K562 (cell line): ENCODE results near the gene DNAJC13. TPM values are rescaled to one million over a fixed set of nuclear protein-coding genes. Genes with fewer than 3 reads are reported as not detected.

Experiments used
- ATAC-seq: fragments of 200-7000 bp; cut with Tn5 transposase; 3 replicates; pipeline ENCODE4 v1.9.1; 2020; ENCODE audit warnings: moderate library complexity
- BruUV-seq: library from RNA; stranded (reverse); fragments of 400-500 nt; replicated peaks from 2 replicates; lab custom pipeline; 2021; lab: Mats Ljungman, UMichigan
- CTCF ChIA-PET: fragments of 300-600 bp; formaldehyde crosslinking; extraction: SDS; loops from one replicate; lab custom pipeline; 2021; ENCODE audit warnings: low intra/inter-chr PET ratio; lab: Yijun Ruan, JAX
- POLR2A ChIA-PET: fragments of 300-600, 350-650 bp; sonication (Branson Sonifier 250); formaldehyde crosslinking; extraction: SDS; loops from one replicate; lab custom pipeline; 2021; ENCODE audit warnings: antibody characterized with exemption, inconsistent platforms; lab: Yijun Ruan, JAX
- DNase-seq, 4 experiments: peaks; one replicate each; pipeline versions ENCODE4 v3.0.0 to v3.0.0-alpha.2; 2011 to 2018; ENCODE audit warnings: low spot score in 3 of 4, mixed read lengths in 3 of 4; ENCODE audit errors: extremely low read depth in 1 of 4
- FAIRE-seq: peaks from 2 replicates; lab custom pipeline; 2011; peaks lifted over from hg19 to GRCh38; lab: Jason Lieb, UNC
- H2AFZ ChIP-seq: 2 replicates; pipeline ENCODE4 v1.6.0; 2011; ENCODE audit warnings: low read depth, low read length, control low read depth, inconsistent platforms
- H3K27ac ChIP-seq: fragments of 200-600 bp; 3 replicates; pipeline ENCODE4 v1.8.0; 2011; ENCODE audit warnings: low read depth, mild to moderate bottlenecking, control low read depth, inconsistent platforms, low read length, moderate library complexity, mixed read lengths; ENCODE audit errors: extremely low read depth
- H3K27me3 ChIP-seq, 2 experiments: fragments of 300-600 bp in 1 of 2; 2 replicates in 1 of 2; 3 replicates in 1 of 2; pipeline versions ENCODE4 v1.6.0 to v1.8.0; 2011; ENCODE audit warnings: inconsistent platforms in 2 of 2, low read length in 2 of 2, mild to moderate bottlenecking in 1 of 2, mixed read lengths in 1 of 2, moderate library complexity in 1 of 2; ENCODE audit not compliant: control insufficient read depth in 2 of 2, insufficient read depth in 2 of 2
- H3K36me3 ChIP-seq: fragments of 300-600 bp; 3 replicates; pipeline ENCODE4 v1.8.0; 2011; ENCODE audit warnings: mild to moderate bottlenecking, low read length, inconsistent platforms; ENCODE audit not compliant: control insufficient read depth, insufficient read depth
- H3K4me1 ChIP-seq, 2 experiments: fragments of 200-600 bp in 1 of 2; replicated peaks in 1 of 2; 2 replicates in 1 of 2; 3 replicates in 1 of 2; pipeline versions ENCODE4 v1.5.1 to v1.8.0; 2011; ENCODE audit warnings: inconsistent platforms in 2 of 2, low read length in 2 of 2, mild to moderate bottlenecking in 1 of 2, mixed read lengths in 1 of 2, moderate library complexity in 1 of 2; ENCODE audit not compliant: control insufficient read depth in 2 of 2, insufficient read depth in 2 of 2
- H3K4me2 ChIP-seq: 2 replicates; pipeline ENCODE4 v1.6.1; 2011; ENCODE audit warnings: low read length, control low read depth, inconsistent platforms, mixed read lengths; ENCODE audit not compliant: insufficient read depth
- H3K4me3 ChIP-seq: fragments of 200-600 bp; sonication (generic), shearing (Covaris generic); 2 replicates; pipeline ENCODE4 v1.5.1; 2016; ENCODE audit warnings: control low read depth, inconsistent platforms
- H3K79me2 ChIP-seq: fragments of 200-600 bp; 3 replicates; pipeline ENCODE4 v1.8.0; 2011; ENCODE audit warnings: low read length, inconsistent platforms; ENCODE audit not compliant: control insufficient read depth, insufficient read depth
- H3K9ac ChIP-seq, 2 experiments: 2 replicates each; pipeline versions ENCODE4 v1.6.0 to v1.6.1; 2011; ENCODE audit warnings: low read depth in 2 of 2, low read length in 2 of 2, control low read depth in 1 of 2, inconsistent platforms in 1 of 2, mild to moderate bottlenecking in 1 of 2, mixed read lengths in 1 of 2; ENCODE audit not compliant: insufficient read depth in 1 of 2
- H3K9me1 ChIP-seq: one replicate; pipeline ENCODE4 v1.6.0; 2011; ENCODE audit warnings: inconsistent platforms, mild to moderate bottlenecking, low read length, moderate library complexity; ENCODE audit not compliant: control insufficient read depth, insufficient read depth
- H3K9me3 ChIP-seq: replicated peaks from 2 replicates; pipeline ENCODE4 v1.5.1; 2011; ENCODE audit warnings: low read depth, low read length, inconsistent platforms; ENCODE audit not compliant: control insufficient read depth, insufficient read depth
- H4K20me1 ChIP-seq: replicated peaks from 2 replicates; pipeline ENCODE4 v1.6.1; 2011; ENCODE audit warnings: low read length, inconsistent platforms, mixed read lengths; ENCODE audit not compliant: control insufficient read depth, insufficient read depth
- CREBBP ChIP-seq: IDR thresholded peaks from one replicate; pipeline ENCODE4 v1.6.1; 2012; ENCODE audit warnings: low read depth, mild to moderate bottlenecking, control low read depth, inconsistent platforms, low read length
- HDAC6 ChIP-seq: IDR thresholded peaks from 2 replicates; pipeline ENCODE4 v1.6.1; 2012; ENCODE audit warnings: low read depth, mild to moderate bottlenecking, control low read depth, inconsistent platforms, low read length, moderate library complexity
- NR2C1 ChIP-seq, 2 experiments: fragments of 450-650 bp; IDR thresholded peaks; 2 replicates each; pipeline ENCODE4 v1.6.1; 2017; ENCODE audit warnings: mild to moderate bottlenecking in 2 of 2, antibody characterized with exemption in 1 of 2, inconsistent platforms in 1 of 2, missing compliant biosample characterization in 1 of 2, missing genetic modification characterization in 1 of 2
- NR2C2 ChIP-seq, 2 experiments: fragments of 200-800 bp in 1 of 2; sonication (Bioruptor generic) in 1 of 2; sonication (generic) in 1 of 2; formaldehyde crosslinking in 1 of 2; IDR thresholded peaks; 2 replicates each; pipeline versions ENCODE4 v1.6.1 to v1.8.0; 2016 to 2022; ENCODE audit warnings: mild to moderate bottlenecking in 1 of 2, missing compliant biosample characterization in 1 of 2, missing genetic modification characterization in 1 of 2, missing genetic modification reagents in 1 of 2
- RNF2 ChIP-seq: sonication (generic); IDR thresholded peaks from 2 replicates; pipeline ENCODE4 v1.6.1; 2016
- WGBS: fragments of 100-300 bp; shearing (Covaris generic); methylation state at CpG from one replicate; pipeline ENCODE4 v1.1.6; 2016; ENCODE audit warnings: low coverage, mixed read lengths; ENCODE audit not compliant: insufficient coverage; ENCODE audit errors: missing lambda C conversion rate; 5-methylcytosine and 5-hydroxymethylcytosine counted together
- in situ Hi-C: fragments of 300-500 bp; cut with MboI; formaldehyde crosslinking; loops from 4 replicates; pipeline ENCODE4 v1.15.0; 2018; ENCODE audit warnings: inconsistent platforms, mixed read lengths
- intact Hi-C: fragments of 100-400 bp; cut with micrococcal nuclease; formaldehyde crosslinking; loops from 2 replicates; pipeline ENCODE4 v1.14.2; 2022
- polyA plus RNA-seq, 8 experiments: library from polyadenylated mRNA; depleted of rRNA in 4 of 8; stranded (reverse) in 5 of 8; unstranded in 3 of 8; fragments of >200 nt; fragmentation: Nextera tagmentation in 2 of 8; fragmentation: Illumina TruSeq in 1 of 8; extraction: Ambion mirVana in 2 of 8; extraction: Trizol in 1 of 8; gene quantifications; 2 replicates each; pipeline versions ENCODE4 v1.2.1 to v1.2.3, GENCODE V29; 2011 to 2014; ENCODE audit warnings: inconsistent platforms in 1 of 8, missing spikeins in 1 of 8
- total RNA-seq, 7 experiments: library from RNA; depleted of rRNA in 6 of 7; stranded (reverse); fragments of >200 nt in 6 of 7; fragmentation: Illumina TruSeq in 2 of 7; extraction: Trizol in 2 of 7; gene quantifications; 2 replicates each; pipeline versions ENCODE4 v1.2.1 to v1.2.3, GENCODE V29; 2011 to 2021; ENCODE audit warnings: low replicate concordance in 1 of 7
- TF ChIP-seq, protein P1 (sequence below): fragments of 250-450 bp; sonication (Bioruptor Pico); IDR thresholded peaks from 2 replicates; pipeline ENCODE4 v1.5.0; 2022; ENCODE audit warnings: mild to moderate bottlenecking

DNAJC13 gene
- total and polyA plus RNA-seq, 9 of the 15 experiments (the other 6 are each of a cell fraction or from before 2014, with no cell fraction given), result 2.9 to 17.1 (median 10.2) TPM

- CTCF ChIA-PET, result no interaction called here
These were observed 70.8 kb downstream of the DNAJC13 start for GRCh38 chr3:132488151-132488550.

More at GRCh38 chr3:132488151-132488550, 70.8 kb downstream of the DNAJC13 start:
- ATAC-seq (no peak), FAIRE-seq (no peak)
- no peak overlapping the region for H3K27ac ChIP-seq
- POLR2A ChIA-PET, result interaction anchor here (1.1 to 1.4 kb wide), 2 partner anchors 12 to 21 kb away, joined by 4 read pairs; no protein-coding TSS in a partner anchor
- H3K27me3 ChIP-seq, result no peaks in the 10 kb centered on the region
- intact Hi-C loops, result no loop called here
- BruUV-seq, result no TSS peak
- TF ChIP-seq, protein P1, sequence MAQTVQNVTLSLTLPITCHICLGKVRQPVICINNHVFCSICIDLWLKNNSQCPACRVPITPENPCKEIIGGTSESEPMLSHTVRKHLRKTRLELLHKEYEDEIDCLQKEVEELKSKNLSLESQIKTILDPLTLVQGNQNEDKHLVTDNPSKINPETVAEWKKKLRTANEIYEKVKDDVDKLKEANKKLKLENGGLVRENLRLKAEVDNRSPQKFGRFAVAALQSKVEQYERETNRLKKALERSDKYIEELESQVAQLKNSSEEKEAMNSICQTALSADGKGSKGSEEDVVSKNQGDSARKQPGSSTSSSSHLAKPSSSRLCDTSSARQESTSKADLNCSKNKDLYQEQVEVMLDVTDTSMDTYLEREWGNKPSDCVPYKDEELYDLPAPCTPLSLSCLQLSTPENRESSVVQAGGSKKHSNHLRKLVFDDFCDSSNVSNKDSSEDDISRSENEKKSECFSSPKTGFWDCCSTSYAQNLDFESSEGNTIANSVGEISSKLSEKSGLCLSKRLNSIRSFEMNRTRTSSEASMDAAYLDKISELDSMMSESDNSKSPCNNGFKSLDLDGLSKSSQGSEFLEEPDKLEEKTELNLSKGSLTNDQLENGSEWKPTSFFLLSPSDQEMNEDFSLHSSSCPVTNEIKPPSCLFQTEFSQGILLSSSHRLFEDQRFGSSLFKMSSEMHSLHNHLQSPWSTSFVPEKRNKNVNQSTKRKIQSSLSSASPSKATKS (CRISPR knock-in tag), result no peak
- TF ChIP-seq NR2C2 (CRISPR knock-in tag; IDR thresholded peaks at IDR 0.05), result no peak
- peak; percentile 55; the same call in 1 of the 2 replicates for TF ChIP-seq NR2C2 (tag; IDR thresholded peaks at IDR 0.05)
- TF ChIP-seq RNF2, result no peak
- no peak for TF ChIP-seq CREBBP
- no peak for TF ChIP-seq HDAC6
- no peak for TF ChIP-seq NR2C1 (IDR thresholded peaks at IDR 0.05)
- peak; percentile 66 for TF ChIP-seq NR2C1 (tag; IDR thresholded peaks at IDR 0.05)
- TF ChIP-seq, all 486 proteins: peak for 2
- no peaks in the 10 kb centered on the region for H3K79me2 ChIP-seq
- H3K9me1 ChIP-seq, result no peaks in the 10 kb centered on the region
- no peaks in the 10 kb centered on the region for H3K9me3 ChIP-seq
- WGBS, result 25% methylated on average over 2 of the region's 2 CpGs
- H3K36me3 ChIP-seq, result peaks cover 30% of the 10 kb centered on the region; the same call in 1 of the 3 replicates
- DNase-seq, result peak in 1 of 4 experiments; percentile 6
- H3K4me2 ChIP-seq, result no peak overlapping the region
- in situ Hi-C loops, result no loop called here
- H2AFZ ChIP-seq, result no peak overlapping the region
- no peak overlapping the region for H3K9ac ChIP-seq
- no peaks in the 10 kb centered on the region for H4K20me1 ChIP-seq
- no peaks in the 10 kb centered on the region for H3K4me1 ChIP-seq
- H3K4me3 ChIP-seq, result no peak overlapping the region
